Neuronal stem cell (in vitro differentiated cells): ENCODE measurements around the gene SPECC1L.

Experiments used
- DNase-seq: peaks from one replicate; pipeline ENCODE4 v3.0.0-alpha.2; 2013; ENCODE audit warnings: low spot score
- H2AFZ ChIP-seq: one replicate; pipeline ENCODE4 v1.6.1; 2013; ENCODE audit warnings: mild to moderate bottlenecking, low read length, inconsistent platforms
- H2AK5ac ChIP-seq: 2 replicates; pipeline ENCODE4 v1.6.1; 2013; ENCODE audit warnings: low read depth, mild to moderate bottlenecking, inconsistent platforms, low read length, moderate library complexity, mixed read lengths
- H2BK120ac ChIP-seq: 2 replicates; pipeline ENCODE4 v1.6.1; 2013; ENCODE audit warnings: low read depth, mild to moderate bottlenecking, inconsistent platforms, low read length, moderate library complexity, mixed read lengths
- H2BK12ac ChIP-seq: one replicate; pipeline ENCODE4 v1.6.1; 2013; ENCODE audit warnings: low read length, inconsistent platforms
- H2BK15ac ChIP-seq: 2 replicates; pipeline ENCODE4 v1.6.1; 2013; ENCODE audit warnings: mild to moderate bottlenecking, low read length, inconsistent platforms, mixed read lengths
- H2BK5ac ChIP-seq: one replicate; pipeline ENCODE4 v1.6.1; 2013; ENCODE audit warnings: inconsistent platforms, mild to moderate bottlenecking, low read length, moderate library complexity
- H3K14ac ChIP-seq: one replicate; pipeline ENCODE4 v1.6.1; 2013; ENCODE audit warnings: low read length, inconsistent platforms
- H3K18ac ChIP-seq: 2 replicates; pipeline ENCODE4 v1.6.1; 2013; ENCODE audit warnings: low read length, inconsistent platforms
- H3K23ac ChIP-seq: 2 replicates; pipeline ENCODE4 v1.6.1; 2013; ENCODE audit warnings: low read depth, mild to moderate bottlenecking, mixed read lengths, low read length, inconsistent platforms; ENCODE audit not compliant: poor library complexity
- H3K27ac ChIP-seq: replicated peaks from 3 replicates; pipeline ENCODE4 v1.5.1; 2013; ENCODE audit warnings: low read length, inconsistent platforms
- H3K27me3 ChIP-seq, 3 experiments: 2 replicates each; pipeline ENCODE4 v1.6.1; 2013; ENCODE audit warnings: low read length in 3 of 3, mild to moderate bottlenecking in 2 of 3, inconsistent platforms in 1 of 3, low read depth in 1 of 3, mixed read lengths in 1 of 3, moderate library complexity in 1 of 3; ENCODE audit not compliant: control insufficient read depth in 3 of 3, insufficient read depth in 3 of 3
- H3K36me3 ChIP-seq, 2 donors: replicated peaks in 1 of 2; 2 replicates each; pipeline ENCODE4 v1.6.1; 2013; ENCODE audit warnings: low read length in 2 of 2; ENCODE audit not compliant: control insufficient read depth in 2 of 2, insufficient read depth in 2 of 2
- H3K4ac ChIP-seq: 2 replicates; pipeline ENCODE4 v1.6.1; 2013; ENCODE audit warnings: inconsistent platforms, mild to moderate bottlenecking, low read length, moderate library complexity
- H3K4me1 ChIP-seq, 2 donors: 1 replicate in 1 of 2; 2 replicates in 1 of 2; pipeline ENCODE4 v1.6.1; 2013; ENCODE audit warnings: low read length in 2 of 2, low read depth in 1 of 2; ENCODE audit not compliant: control insufficient read depth in 2 of 2, insufficient read depth in 1 of 2
- H3K4me2 ChIP-seq: one replicate; pipeline ENCODE4 v1.6.1; 2013; ENCODE audit warnings: mild to moderate bottlenecking, low read length, inconsistent platforms; ENCODE audit not compliant: insufficient read depth, poor library complexity, severe bottlenecking
- H3K4me3 ChIP-seq, 2 donors: 2 replicates each; pipeline ENCODE4 v1.5.1; 2013; ENCODE audit warnings: low read length in 2 of 2, mild to moderate bottlenecking in 2 of 2, inconsistent platforms in 1 of 2, moderate library complexity in 1 of 2
- H3K79me1 ChIP-seq: one replicate; pipeline ENCODE4 v1.6.1; 2013; ENCODE audit warnings: low read depth, mild to moderate bottlenecking, inconsistent platforms, low read length, moderate library complexity
- H3K9ac ChIP-seq: one replicate; pipeline ENCODE4 v1.6.1; 2013; ENCODE audit warnings: mild to moderate bottlenecking, low read depth, low read length, inconsistent platforms; ENCODE audit not compliant: poor library complexity
- H3K9me3 ChIP-seq, 2 donors: replicated peaks in 1 of 2; 2 replicates each; pipeline versions ENCODE3 to v1.6.1; 2013; ENCODE audit warnings: low read length in 2 of 2, mild to moderate bottlenecking in 2 of 2, inconsistent platforms in 1 of 2, low read depth in 1 of 2, mixed read lengths in 1 of 2, moderate library complexity in 1 of 2; ENCODE audit not compliant: control insufficient read depth in 2 of 2, insufficient read depth in 1 of 2
- H4K8ac ChIP-seq: one replicate; pipeline ENCODE4 v1.6.1; 2013; ENCODE audit warnings: low read depth, mild to moderate bottlenecking, inconsistent platforms, low read length, moderate library complexity
- H4K91ac ChIP-seq: one replicate; pipeline ENCODE4 v1.6.1; 2013; ENCODE audit warnings: low read length, low read depth, mild to moderate bottlenecking, inconsistent platforms; ENCODE audit not compliant: poor library complexity
- WGBS, 2 donors: extraction: QIAGEN DNeasy Blood & Tissue Kit; methylation state at CpG; one replicate each; pipeline ENCODE4 v1.1.7; 2013; ENCODE audit warnings: missing lambda C conversion rate in 2 of 2, mixed read lengths in 1 of 2; ENCODE audit not compliant: insufficient read length in 2 of 2, insufficient replicate concordance in 1 of 2; ENCODE audit errors: extremely low coverage in 2 of 2; 5-methylcytosine and 5-hydroxymethylcytosine counted together

SPECC1L gene

GRCh38 chr22:24232725-24233124 is 37.9 kb upstream of the SPECC1L start:
- Histone ChIP-seq H3K14ac (no peak overlapping the region), H2AK5ac (peak overlapping the region; percentile 63), H2BK15ac (peak overlapping the region; percentile 49), H3K4me2 (no peak overlapping the region), H3K23ac (no peak overlapping the region), H3K4me1 (peaks cover 0 to 2% of the 10 kb centered on the region in 2 donors), H3K9ac (no peak overlapping the region), H2BK120ac (no peak overlapping the region), H3K36me3 (no peaks in the 10 kb centered on the region), H3K27me3 (no peaks in the 10 kb centered on the region), H3K4ac (no peak overlapping the region), H3K4me3 (no peak overlapping the region), H3K9me3 (no peaks in the 10 kb centered on the region), H4K91ac (no peak overlapping the region), H4K8ac (no peak overlapping the region), H3K79me1 (no peaks in the 10 kb centered on the region), H2AFZ (no peak overlapping the region), H2BK12ac (peak overlapping the region; percentile 10), H2BK5ac (peak overlapping the region; percentile 2), H3K18ac (no peak overlapping the region), H3K27ac (no peak overlapping the region)
- WGBS, 2 donors = no CpG with 5 or more reads among the region's 15 CpGs
- DNase-seq = no peak

GRCh38 chr22:24233235-24233634 is 37.4 kb upstream of the SPECC1L start:
- Histone ChIP-seq H3K4ac (no peak overlapping the region), H3K4me3 (no peak overlapping the region), H2AFZ (no peak overlapping the region), H2BK12ac (no peak overlapping the region), H2BK120ac (no peak overlapping the region), H3K27me3 (no peaks in the 10 kb centered on the region), H3K4me1 (peaks cover 0 to 2% of the 10 kb centered on the region in 2 donors), H4K8ac (no peak overlapping the region), H4K91ac (no peak overlapping the region), H3K79me1 (no peaks in the 10 kb centered on the region), H3K27ac (no peak overlapping the region), H3K9ac (no peak overlapping the region), H3K36me3 (no peaks in the 10 kb centered on the region), H2BK15ac (peak overlapping the region; percentile 49), H2AK5ac (peak overlapping the region; percentile 63), H3K23ac (no peak overlapping the region), H3K4me2 (no peak overlapping the region), H3K14ac (peak overlapping the region; percentile 56), H2BK5ac (no peak overlapping the region), H3K18ac (no peak overlapping the region), H3K9me3 (no peaks in the 10 kb centered on the region)
- DNase-seq = no peak
- no CpG with 5 or more reads among the region's 13 CpGs for WGBS, 2 donors

GRCh38 chr22:24233816-24234215 is 36.8 kb upstream of the SPECC1L start:
- no peak overlapping the region for H2AFZ ChIP-seq
- H3K4ac ChIP-seq = no peak overlapping the region
- no peak overlapping the region for H2BK15ac ChIP-seq
- no peak overlapping the region for H4K8ac ChIP-seq
- no peak overlapping the region for H3K27ac ChIP-seq
- H3K9ac ChIP-seq = peak overlapping the region; percentile 24
- no CpG with 5 or more reads among the region's 14 CpGs for WGBS, 2 donors
- H2BK5ac ChIP-seq = peak overlapping the region; percentile 44
- H3K4me3 ChIP-seq = peak overlapping the region in 1 of 2 donors; percentile 61
- H3K9me3 ChIP-seq = no peaks in the 10 kb centered on the region
- H2BK12ac ChIP-seq = no peak overlapping the region
- no peak overlapping the region for H2BK120ac ChIP-seq
- H3K14ac ChIP-seq = no peak overlapping the region
- H3K18ac ChIP-seq = no peak overlapping the region
- H4K91ac ChIP-seq = no peak overlapping the region
- no peaks in the 10 kb centered on the region for H3K79me1 ChIP-seq
- no peak overlapping the region for H3K23ac ChIP-seq
- H3K4me1 ChIP-seq = peaks cover 0 to 2% of the 10 kb centered on the region in 2 donors
- no peak for DNase-seq
- H3K4me2 ChIP-seq = no peak overlapping the region
- H3K36me3 ChIP-seq = no peaks in the 10 kb centered on the region
- H3K27me3 ChIP-seq = no peaks in the 10 kb centered on the region
- H2AK5ac ChIP-seq = peak overlapping the region; percentile 8

- WGBS, 2 donors = no CpG with 5 or more reads among the region's 4 CpGs
- no peak for DNase-seq
- no peak overlapping the region for H2BK12ac ChIP-seq
Measured at GRCh38 chr22:24235315-24235714, 35.3 kb upstream of the SPECC1L start.

More at GRCh38 chr22:24235315-24235714, 35.3 kb upstream of the SPECC1L start:
- Histone ChIP-seq H4K91ac (no peak overlapping the region), H2AK5ac (no peak overlapping the region), H3K4me2 (no peak overlapping the region), H2BK5ac (no peak overlapping the region), H2BK120ac (no peak overlapping the region), H3K4ac (no peak overlapping the region), H3K14ac (no peak overlapping the region), H3K9me3 (no peaks in the 10 kb centered on the region), H3K23ac (peak overlapping the region; percentile 65), H3K27me3 (no peaks in the 10 kb centered on the region), H3K9ac (peak overlapping the region; percentile 21), H3K36me3 (no peaks in the 10 kb centered on the region), H3K79me1 (no peaks in the 10 kb centered on the region), H3K4me3 (no peak overlapping the region), H4K8ac (no peak overlapping the region), H2AFZ (no peak overlapping the region), H3K18ac (no peak overlapping the region), H2BK15ac (no peak overlapping the region), H3K4me1 (peaks cover 0 to 2% of the 10 kb centered on the region in 2 donors), H3K27ac (no peak overlapping the region)
